GM21447 (cell line): ENCODE measurements around the gene AKAP9.
A peak's percentile ranks its signal among the peaks of the same experiment; 100 is the strongest.
"Not testable (repeated sequence)": the region's sequence is repeated elsewhere in the genome, so short reads cannot be mapped to it uniquely, and the experiment has no call there.

Experiments
- ATAC-seq: cut with Tn5 transposase; IDR thresholded peaks from one replicate; pipeline ENCODE4 v1.9.1; 2021; ENCODE audit not compliant: unreplicated experiment

AKAP9 gene

DNA sequence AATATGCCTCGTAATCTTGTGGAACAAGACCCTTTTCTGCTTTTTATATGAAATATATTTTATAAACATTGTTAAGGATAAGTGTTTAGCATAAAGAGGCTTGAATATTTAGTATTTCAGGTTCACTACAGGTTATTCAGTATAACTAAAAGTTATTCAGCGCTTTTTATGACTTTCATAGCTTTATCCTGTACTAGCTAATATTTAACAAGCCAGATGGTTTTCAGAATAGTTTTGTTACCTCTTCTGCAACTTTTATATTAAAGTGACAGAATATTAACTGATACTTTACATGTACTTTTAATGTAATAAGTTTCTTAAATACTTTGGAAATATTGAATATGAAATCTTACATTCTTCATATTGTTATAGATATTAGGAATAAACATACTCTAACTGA lies 118.2 kb downstream of the AKAP9 start:
- ATAC-seq: no peak

DNA sequence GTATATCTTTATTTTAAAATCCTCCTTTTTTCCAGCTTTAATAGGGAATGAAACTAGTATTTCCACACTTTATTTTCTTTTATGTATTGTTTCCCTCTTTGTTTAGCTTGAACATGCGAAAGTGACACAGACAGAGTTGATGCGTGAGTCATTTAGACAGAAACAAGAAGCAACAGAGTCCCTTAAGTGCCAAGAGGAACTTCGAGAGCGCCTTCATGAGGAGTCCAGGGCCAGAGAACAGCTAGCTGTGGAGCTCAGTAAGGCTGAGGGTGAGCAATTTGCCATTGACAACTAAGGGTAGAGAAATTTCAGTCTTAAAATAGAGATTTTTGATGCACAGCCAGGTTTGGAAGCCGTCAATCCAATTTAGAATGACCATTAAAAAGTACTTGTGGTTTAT lies 120.5 kb downstream of the AKAP9 start:
- ATAC-seq: no peak

DNA sequence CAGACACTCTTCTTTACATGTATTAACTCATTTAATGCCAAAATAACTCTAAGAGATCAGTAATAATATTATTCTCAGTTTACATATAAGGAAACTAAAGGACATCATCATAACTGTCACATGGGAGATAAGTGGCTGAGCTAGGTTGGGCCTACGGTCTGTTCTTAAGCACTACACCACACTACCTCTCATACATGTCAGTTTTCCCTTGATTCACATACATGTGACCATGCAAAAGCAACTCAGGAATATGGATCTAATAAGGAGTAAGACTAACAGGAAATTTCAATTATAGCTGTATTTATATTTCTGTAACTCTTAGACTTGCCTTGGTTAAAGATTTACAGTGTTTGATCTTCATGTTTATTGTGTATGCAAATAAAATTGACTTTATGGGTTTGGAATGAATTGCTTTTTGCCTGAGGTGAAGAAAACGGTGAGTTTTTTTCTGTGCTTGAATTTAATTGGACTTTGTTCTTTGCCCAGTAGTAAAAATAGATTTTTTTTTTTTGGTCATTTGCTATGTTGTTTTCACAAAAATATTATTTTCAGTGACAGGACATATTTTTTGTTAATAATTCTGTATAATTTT lies 123.9 kb downstream of the AKAP9 start:
- ATAC-seq: no peak

DNA sequence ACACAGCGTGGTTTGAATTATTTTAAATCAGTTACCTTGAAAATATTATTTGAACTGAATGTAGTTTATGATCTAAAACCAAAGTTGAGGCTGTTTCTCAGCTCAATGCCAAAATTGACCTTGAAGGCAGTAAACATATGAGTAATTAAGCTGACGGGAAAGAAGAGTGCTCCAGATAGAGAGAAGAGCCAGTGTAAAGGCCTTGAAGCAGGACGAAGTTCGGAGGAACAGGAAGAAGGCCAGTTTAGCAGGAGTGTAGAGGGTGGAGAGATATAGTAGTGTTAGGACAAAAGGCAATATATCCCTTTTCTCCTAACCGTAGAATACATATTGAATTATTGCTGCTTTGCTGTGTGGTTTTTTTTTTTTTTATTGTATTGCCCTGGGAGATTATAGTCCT lies 130.4 kb downstream of the AKAP9 start:
- no peak for ATAC-seq

DNA sequence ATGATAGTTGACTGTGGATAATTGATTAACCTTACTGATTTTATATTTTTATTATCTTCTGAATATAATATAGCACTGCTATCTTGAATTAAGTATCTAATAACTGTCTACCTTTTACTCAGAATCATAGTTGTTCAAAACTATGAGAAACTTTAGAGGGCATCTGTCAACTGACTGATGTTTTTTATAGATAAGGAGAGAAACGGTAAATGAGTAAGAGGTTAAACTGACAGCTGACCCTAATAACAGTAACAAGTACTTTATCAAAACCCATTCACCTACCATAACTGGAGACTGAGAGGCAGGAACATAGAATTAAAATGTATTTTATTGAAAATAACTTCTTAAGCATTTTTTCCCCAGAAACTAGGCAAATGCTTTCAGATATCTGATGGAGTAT lies 131.5 kb downstream of the AKAP9 start:
- no peak for ATAC-seq

DNA sequence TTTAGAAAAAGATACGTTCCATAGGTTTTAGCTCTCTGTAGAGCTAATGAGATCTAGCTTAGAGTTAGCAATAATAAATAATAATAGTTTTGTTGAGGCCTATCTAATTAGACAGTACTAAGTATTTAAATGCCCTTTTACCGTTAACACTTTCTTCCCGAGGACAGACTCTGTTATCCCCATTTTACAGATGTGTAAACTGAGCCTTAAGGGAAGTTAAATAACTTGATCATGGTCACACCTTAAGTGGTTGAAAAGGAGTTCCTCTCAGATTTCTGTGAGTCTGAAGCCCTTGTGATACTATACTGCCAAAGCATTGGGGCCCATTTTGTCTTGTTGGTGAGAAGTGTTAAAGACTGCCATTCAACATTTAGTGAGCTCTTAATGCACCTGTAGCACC lies 132.0 kb downstream of the AKAP9 start:
- no peak for ATAC-seq

DNA sequence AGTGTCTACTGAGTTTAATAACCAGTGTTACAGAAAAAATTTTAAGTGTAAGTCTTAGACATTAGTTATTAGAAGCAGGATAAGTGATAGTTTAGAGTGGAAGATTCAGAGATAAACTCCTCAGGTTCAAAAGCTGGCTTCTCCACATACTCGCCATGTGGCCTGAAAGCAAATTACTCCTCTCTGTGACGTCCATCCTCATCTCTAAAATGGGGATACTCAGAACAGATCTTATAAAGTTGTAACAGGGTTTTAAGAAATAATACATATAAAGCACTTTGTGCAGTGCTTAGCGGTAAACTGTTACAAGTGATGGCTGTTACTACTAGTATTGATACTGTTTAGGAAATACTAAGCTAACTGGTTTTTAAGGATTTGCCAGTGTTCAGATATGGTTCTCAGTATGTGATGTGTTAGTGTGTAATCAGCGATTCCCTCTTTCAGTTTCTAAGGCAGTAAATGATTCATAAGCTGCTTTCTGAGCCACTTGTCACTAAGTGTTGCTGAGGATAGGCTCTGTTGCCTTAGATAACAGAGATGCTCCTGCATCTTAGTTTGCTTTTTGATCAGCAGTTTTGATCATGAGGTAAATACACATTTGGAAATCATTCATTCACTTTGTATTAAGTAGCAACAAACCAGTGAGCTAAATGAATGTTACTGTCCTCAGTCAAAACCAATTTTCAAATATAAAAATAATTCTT lies 134.9 kb downstream of the AKAP9 start:
- ATAC-seq: peak; percentile 98

DNA sequence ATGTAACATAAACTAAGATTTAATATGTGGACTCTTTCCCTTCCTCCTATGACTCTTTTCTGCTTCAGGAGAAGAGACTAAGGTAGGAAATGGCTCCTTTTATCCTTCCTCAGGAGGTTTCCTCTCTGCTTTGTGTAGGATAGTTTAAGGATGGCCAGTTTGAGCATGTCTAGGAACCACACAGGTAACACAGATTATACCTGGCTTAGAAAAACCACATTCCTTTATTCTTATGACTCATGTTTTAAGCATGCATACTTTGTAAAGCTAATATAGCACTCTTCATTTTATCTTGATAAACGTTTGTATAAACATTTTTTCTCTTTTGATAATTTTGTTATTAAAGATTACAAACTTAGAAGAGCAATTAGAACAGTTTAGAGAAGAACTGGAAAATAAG lies 135.8 kb downstream of the AKAP9 start:
- ATAC-seq: no peak

DNA sequence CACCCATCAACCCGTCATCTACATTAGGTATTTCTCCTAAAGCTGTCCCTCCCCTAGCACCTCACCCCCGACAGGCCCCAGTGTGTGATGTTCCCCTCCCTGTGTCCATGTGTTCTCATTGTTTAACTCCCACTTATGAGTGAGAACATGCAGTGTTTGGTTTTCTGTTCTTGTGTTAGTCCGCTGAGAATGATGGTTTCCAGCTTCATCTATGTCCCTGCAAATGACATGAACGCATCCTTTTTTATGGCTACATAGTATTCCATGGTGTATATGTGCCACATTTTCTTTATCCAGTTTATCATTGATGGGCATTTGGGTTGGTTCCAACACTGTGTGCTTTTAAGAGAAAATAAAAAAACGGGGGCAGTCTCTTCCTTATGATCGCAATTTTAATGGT lies 143.3 kb downstream of the AKAP9 start:
- ATAC-seq: not testable (repeated sequence)

DNA sequence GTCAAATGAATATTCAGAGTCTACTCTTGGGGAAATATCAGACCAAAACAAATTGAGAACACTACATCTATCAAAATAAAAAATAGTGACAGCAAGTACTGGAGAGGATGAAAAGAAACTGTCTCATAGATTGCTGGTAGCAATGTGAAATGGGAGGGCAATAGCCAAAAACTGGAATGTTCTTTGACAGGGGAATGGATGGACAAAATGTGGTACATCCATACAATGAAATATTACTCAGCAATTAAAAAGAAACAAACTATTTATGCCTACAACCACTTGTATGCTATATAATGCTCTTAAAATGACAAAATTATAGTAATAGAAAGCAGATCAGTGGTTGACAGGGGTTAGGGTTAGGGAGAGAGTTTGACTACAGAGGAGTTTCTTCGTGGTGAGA lies 147.6 kb downstream of the AKAP9 start:
- no peak for ATAC-seq

DNA sequence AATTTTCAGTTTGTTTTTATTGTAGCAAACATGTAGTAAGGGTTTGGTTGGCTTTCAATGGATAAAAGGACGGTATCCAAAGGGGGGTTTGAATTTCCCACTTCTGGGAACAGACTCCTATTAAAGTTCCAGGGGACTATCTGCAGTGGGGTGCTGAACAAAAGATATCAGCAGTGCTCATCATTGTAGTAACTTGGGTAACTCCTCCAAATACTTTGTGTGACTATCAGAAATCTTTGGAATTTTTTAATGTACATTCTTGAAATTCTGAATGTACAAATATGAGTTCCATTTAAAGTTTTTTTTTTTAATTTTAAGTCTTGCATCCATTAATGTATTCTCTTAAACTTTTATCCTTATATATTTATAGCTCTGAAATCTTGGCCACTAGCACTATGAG lies 151.5 kb downstream of the AKAP9 start:
- no peak for ATAC-seq

DNA sequence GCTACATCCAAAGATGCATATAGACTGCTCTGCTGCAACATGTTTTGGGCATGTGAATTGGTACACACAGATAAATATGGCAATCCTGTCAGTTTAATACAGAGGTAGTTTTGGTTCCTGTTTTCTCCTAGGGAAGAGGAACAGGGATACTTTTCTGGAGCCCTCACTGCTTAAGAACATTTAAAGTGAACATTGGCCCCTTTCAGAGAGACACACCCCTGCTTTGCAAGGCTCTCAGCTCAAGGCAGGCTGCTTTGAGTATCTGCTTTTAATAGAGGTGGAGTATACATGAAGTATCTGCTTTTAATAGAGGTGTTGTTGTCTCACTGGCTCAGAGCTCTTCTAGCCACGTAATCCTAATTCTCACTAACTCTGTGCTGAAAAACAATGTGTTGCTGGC lies 154.7 kb downstream of the AKAP9 start:
- no peak for ATAC-seq

DNA sequence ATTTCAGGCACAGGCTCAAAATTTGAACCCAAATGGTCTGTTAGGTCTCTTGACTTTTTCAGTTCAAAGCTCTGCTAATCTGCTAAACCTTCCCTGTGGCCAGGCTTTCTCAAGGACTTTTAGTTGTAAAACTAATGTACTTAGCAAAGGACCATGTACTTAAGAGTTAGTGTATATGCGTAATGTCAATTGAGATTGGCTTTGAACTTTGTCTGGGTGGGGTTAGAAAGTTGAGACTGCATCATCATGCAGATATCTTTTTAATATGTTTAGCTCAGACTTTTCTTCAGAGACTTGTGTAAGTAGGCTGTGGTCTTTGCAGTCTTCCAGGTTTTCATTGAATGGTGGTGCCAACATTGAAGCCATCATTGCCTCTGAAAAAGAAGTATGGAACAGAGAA lies 159.9 kb downstream of the AKAP9 start:
- no peak for ATAC-seq

DNA sequence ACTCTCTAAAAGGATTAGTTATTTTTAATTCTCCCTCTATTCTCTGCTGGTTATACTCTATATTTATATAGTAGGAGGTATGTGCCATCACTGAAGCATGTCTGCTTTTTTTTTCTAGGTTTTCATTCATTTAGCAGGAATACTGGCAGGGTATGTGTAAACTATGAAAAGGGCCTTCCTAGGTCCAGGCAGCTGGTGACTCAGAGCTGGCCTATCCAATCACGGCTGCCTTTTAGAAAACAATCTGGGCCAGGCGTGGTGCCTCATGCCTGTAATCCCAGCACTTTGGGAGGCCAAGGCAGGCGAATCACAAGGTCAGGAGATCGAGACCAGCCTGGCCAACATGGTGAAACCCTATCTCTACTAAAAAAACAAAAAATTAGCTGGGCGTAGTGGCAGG lies 162.2 kb downstream of the AKAP9 start:
- not testable (repeated sequence) for ATAC-seq

DNA sequence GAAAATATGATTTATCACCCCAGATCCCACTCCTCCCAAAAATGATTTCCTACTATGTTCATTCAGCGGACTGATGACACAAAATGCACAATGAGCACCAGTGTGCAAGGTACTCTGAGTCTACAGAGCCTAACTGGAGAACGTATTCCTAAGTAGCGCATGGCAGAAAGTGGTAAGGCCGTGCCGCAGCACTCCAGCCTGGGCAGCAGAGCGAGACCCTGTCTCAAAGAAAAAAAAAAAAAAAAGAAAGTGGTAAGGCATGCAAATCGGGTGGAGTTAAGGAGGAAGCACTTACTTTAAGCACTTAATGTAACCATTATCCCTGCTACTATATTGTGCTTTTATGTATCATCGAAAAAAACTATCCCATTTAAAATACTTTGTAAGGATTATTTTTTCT lies 168.2 kb downstream of the AKAP9 start:
- ATAC-seq: no peak

DNA sequence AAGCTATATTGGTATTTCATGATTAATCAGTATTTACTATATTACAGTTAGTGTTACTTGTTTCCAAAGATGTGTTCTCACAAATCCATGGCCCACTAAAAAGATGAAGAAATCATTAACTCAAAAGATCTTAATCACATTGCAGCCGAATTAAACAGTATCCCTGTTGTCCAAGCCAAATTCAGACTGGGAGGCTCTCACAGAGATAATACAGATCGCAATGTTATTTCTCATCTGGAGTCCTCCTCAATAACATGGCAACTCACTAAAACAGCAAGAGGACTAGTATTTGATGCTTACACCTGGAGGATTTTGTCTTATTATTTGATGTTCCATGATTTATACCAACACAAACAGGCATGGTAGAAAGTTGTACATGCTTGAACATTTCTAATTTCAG lies 170.2 kb downstream of the AKAP9 start:
- no peak for ATAC-seq

DNA sequence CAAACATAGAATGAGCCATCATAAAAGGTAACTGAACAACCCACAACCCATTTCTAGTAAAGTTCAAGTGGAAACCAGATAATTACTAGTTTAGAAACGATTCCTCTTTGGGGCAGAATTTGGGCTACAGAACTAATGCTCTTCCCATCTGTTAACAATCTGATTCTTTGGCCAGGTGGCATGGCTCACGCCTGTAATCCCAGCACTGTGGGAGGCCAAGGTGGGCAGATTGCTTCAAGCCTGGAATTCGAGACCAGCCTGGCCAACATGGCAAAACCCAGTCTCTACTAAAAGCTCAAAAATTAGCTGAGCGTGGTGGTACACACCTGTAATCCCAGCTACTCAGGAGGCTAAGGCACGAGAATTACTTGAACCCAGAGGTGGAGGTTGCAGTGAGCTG lies 175.2 kb downstream of the AKAP9 start:
- no peak for ATAC-seq

DNA sequence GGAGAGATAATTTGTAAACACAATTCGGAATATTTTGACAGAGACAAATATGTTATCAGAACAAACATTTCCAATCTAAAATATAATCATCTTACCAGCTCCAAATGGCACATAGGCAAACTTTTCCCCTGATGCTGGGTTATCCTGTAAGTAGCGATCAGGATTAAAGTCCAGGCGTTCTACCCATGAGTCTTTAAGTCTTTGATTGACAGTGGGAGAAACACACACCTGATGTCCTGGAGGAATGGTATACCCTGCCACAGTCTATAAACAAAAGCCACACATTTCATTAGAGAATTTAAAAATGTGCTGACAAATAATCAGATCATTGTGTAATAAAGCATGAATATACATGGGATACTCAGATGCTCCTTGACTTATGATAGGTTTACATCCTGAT lies 176.3 kb downstream of the AKAP9 start:
- ATAC-seq: no peak

DNA sequence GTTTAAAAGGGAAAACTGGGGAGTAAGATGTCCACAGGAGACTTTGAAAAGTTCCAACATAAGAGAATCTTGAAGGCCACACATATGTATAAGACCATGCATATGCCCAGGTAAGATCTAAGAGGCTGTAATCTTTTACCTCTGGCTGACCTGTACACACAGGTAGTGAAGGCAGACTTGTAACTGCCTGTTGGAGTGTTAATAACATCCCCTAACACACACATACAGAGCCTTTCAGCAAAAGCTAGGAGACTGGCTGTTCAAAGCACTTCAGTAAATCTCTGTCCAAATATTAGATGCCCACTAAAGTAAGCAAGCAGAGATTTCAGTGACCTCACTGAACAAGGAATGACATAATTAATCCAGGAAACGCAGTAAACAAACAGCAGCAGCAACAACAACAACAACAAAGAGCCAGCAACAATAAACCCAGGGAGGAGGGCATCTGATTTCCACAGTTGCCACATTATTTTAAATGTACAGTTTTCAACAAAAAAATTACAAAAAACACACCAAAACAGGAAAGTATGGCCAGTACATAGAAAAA lies 178.6 kb downstream of the AKAP9 start:
- ATAC-seq: no peak

DNA sequence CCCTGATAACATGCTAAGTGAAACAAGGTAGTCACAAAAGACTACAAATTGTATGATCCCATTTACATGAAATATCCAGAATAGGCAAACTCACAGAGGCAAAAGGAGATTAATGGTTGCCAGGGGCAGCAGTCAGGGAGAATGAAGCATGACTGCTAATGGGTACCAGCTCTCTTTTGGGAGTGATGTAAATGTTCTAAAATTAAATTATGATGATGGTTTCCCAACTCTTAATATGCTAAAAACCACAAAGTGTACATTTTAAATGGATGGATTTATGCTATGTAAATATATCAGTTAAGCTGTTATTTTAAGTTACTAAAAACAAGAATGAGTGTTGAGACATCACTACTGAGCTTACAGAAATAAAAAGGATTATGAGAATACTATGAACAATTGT lies 181.0 kb downstream of the AKAP9 start:
- no peak for ATAC-seq

DNA sequence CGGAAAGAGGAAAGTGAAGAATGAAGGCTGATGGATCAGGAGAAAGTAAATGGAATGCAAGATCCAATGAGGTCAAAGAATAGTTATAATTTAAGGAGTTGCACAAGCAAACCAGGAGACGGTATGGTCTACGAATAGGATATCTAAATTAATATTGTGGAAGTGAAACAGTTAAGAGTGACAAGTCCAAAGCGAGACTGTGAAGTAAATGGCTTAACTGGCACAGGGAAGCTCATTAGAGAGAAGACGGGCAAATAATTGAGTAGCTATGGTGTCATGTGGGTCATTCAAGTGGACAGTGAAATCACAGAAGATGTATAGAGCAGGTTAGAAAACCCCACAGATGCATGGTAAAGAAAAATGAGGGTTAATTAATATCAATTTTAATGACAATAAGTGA lies 190.4 kb downstream of the AKAP9 start:
- ATAC-seq: no peak

DNA sequence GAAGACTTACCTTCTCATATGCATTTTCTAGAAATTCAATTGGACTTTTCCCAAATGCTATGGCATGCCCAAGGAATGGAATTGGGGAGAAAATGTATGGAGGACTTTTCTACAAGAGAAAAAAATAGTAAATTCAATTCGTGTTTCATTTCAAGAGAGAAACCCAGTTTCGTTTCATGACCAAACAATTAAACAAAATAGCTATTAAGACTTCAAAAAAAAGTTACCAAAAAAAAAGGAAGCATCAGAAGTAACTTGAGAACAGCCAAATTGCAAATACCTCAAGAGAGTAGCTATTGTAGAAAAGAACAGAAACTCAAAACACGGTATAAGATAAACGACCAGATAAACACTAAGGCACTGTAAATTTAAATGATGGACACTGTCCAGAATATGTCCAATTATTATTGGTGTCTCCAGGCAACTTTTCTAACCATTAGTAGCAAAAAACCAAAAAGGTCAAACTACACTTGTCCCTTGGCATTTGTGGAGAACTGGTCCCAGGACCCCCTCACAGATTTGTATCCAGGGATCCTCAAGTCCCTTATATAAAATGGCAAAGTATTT lies 191.2 kb downstream of the AKAP9 start:
- ATAC-seq: no peak
